Gastroesophageal sphincter (tissue), 4 donors: ENCODE measurements around the gene ELMO1. TPM values are rescaled to one million over a fixed set of nuclear protein-coding genes. Genes with fewer than 3 reads are reported as not detected.

Experiments used
- ATAC-seq: fragments of 150-250 bp; one replicate; pipeline ENCODE4 v1.9.1; 2016; ENCODE audit warnings: mild to moderate bottlenecking, moderate library complexity
- H3K27ac ChIP-seq, 4 donors: fragments of 200-600 bp; sonication (generic) in 3 of 4; 1 replicate in 3 of 4; 2 replicates in 1 of 4; pipeline ENCODE4 v1.5.1; 2016 to 2019
- H3K27me3 ChIP-seq: fragments of 200-600 bp; sonication (generic); one replicate; pipeline ENCODE4 v1.5.1; 2019
- H3K36me3 ChIP-seq, 2 donors: fragments of 200-600 bp; sonication (generic); one replicate each; pipeline ENCODE4 v1.5.1; 2019; ENCODE audit warnings: control low read depth in 1 of 2
- H3K4me1 ChIP-seq, 3 donors: fragments of 200-600 bp; sonication (generic); 1 replicate in 2 of 3; 2 replicates in 1 of 3; pipeline ENCODE4 v1.5.1; 2016 to 2019; ENCODE audit warnings: control low read depth in 2 of 3
- H3K4me3 ChIP-seq, 2 donors: fragments of 200-600 bp; sonication (generic); one replicate each; pipeline ENCODE4 v1.5.1; 2019; ENCODE audit warnings: mild to moderate bottlenecking in 1 of 2, moderate library complexity in 1 of 2
- H3K9me3 ChIP-seq, 3 donors: fragments of 200-600 bp; sonication (generic); one replicate each; pipeline ENCODE4 v1.5.1; 2017 to 2019; ENCODE audit warnings: control low read depth in 2 of 3
- EP300 ChIP-seq: sonication (generic); formaldehyde crosslinking; IDR thresholded peaks from one replicate; pipeline ENCODE4 v1.6.1; 2017; ENCODE audit warnings: antibody characterized with exemption, mild to moderate bottlenecking
- POLR2A ChIP-seq, 2 donors: fragments of 450-650 bp; IDR thresholded peaks; one replicate each; pipeline ENCODE4 v1.6.1; 2017; ENCODE audit warnings: antibody characterized with exemption in 2 of 2, mild to moderate bottlenecking in 2 of 2, moderate library complexity in 1 of 2
- POLR2AphosphoS5 ChIP-seq: sonication (generic); formaldehyde crosslinking; IDR thresholded peaks from one replicate; pipeline ENCODE4 v1.6.1; 2017; ENCODE audit warnings: antibody characterized with exemption
- WGBS, 2 donors: methylation state at CpG; one replicate each; pipeline ENCODE4 v1.1.5; 2018; ENCODE audit warnings: low coverage in 1 of 2; 5-methylcytosine and 5-hydroxymethylcytosine counted together
- total RNA-seq, 4 donors: library from RNA; depleted of rRNA; stranded (reverse); fragments of >200 nt; gene quantifications; one replicate each; pipeline ENCODE4 v1.1.0, GENCODE V29; 2016
- TF ChIP-seq, protein P1 (sequence below), 4 experiments: fragments of 200-600 bp in 2 of 4; fragments of 450-650 bp in 2 of 4; sonication (generic) in 1 of 4; IDR thresholded peaks; one replicate each; pipeline ENCODE4 v1.5.1; 2017 to 2019; ENCODE audit warnings: antibody characterized with exemption in 4 of 4, mild to moderate bottlenecking in 2 of 4, moderate library complexity in 2 of 4

The ELMO1 gene
- total RNA-seq, 4 donors from 2014 or later = 22.1 to 54.0 (median 42.7) TPM

DNA sequence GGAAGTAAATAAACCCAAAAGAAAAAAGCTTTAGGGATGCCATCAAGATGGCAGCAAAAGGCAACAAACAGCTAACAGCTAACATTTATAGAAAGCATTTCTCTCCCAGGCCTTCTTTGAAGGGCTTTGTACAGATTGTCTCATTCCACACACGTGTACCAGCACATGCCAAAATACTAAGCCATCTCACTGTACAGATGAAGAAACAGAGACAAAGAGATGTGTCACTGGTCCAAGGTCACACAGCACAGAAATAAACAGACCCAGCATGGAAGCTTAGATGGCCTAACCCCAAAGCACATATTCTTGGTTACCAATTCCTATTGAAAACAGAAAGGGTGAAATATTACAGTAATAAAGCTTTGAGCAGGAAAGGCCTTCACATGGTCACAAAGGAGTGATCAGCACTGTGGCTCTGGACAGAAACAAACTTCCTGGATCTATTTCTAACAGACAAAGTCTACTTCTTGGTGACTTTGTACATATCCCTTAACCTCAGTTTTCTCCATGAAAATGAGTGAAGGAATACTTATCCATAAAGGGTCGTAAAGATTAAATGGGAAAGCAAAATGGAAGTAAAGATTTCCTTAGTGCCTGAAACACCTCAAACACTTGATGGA is 346.0 kb downstream of the ELMO1 start:
- no peaks in the 10 kb centered on the region for H3K36me3 ChIP-seq
- no peaks in the 10 kb centered on the region for H3K9me3 ChIP-seq
- no peak overlapping the region for H3K27ac ChIP-seq
- TF ChIP-seq EP300 (no peak), POLR2AphosphoS5 (no peak), POLR2A (IDR thresholded peaks at IDR 0.05) (no peak)
- TF ChIP-seq, protein P1, sequence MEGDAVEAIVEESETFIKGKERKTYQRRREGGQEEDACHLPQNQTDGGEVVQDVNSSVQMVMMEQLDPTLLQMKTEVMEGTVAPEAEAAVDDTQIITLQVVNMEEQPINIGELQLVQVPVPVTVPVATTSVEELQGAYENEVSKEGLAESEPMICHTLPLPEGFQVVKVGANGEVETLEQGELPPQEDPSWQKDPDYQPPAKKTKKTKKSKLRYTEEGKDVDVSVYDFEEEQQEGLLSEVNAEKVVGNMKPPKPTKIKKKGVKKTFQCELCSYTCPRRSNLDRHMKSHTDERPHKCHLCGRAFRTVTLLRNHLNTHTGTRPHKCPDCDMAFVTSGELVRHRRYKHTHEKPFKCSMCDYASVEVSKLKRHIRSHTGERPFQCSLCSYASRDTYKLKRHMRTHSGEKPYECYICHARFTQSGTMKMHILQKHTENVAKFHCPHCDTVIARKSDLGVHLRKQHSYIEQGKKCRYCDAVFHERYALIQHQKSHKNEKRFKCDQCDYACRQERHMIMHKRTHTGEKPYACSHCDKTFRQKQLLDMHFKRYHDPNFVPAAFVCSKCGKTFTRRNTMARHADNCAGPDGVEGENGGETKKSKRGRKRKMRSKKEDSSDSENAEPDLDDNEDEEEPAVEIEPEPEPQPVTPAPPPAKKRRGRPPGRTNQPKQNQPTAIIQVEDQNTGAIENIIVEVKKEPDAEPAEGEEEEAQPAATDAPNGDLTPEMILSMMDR (IDR thresholded peaks at IDR 0.05) = no peak
- 89 to 91% methylated on average over 1 to 2 of the region's 2 CpGs for WGBS, 2 donors
- no peaks in the 10 kb centered on the region for H3K27me3 ChIP-seq
- H3K4me3 ChIP-seq = no peak overlapping the region
- ATAC-seq = no peak
- H3K4me1 ChIP-seq = peaks cover 0 to 14% (median 0%) of the 10 kb centered on the region in 3 donors

DNA sequence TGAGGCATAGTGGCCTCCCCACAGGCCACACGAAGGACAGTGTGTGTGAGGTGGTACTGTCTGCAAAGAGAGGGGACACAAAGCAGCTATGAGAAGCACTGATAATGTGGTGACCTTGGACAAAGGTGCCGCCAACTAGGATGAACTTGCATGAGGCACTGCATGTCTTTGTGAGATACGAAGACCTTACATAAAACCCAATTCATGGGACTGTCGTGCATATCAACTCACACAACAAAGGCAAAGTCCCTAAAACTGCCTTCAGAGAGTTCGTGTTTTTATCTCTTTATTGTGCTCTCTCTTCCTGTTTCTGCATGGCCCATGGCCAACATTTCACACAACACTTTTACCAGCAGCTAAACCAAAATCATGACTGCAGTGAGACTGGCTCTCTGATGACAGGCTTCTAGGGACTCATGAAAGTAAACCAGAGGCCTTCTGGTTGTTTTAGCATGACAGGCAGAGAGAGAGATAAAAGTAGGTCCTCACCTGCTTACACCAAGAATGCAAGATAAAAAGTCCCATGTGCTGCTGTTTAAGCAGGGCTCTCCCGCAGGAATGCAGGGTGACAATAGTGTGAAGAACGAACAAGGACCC is 347.8 kb downstream of the ELMO1 start:
- no peak overlapping the region for H3K27ac ChIP-seq
- ATAC-seq = no peak
- 57 to 64% methylated on average over 4 to 6 of the region's 7 CpGs for WGBS, 2 donors
- no peak for TF ChIP-seq POLR2A (IDR thresholded peaks at IDR 0.05)
- TF ChIP-seq EP300 = no peak
- TF ChIP-seq, protein P1 (IDR thresholded peaks at IDR 0.05) = no peak
- TF ChIP-seq POLR2AphosphoS5 = no peak
- H3K36me3 ChIP-seq = peaks cover 0 to 3% of the 10 kb centered on the region in 2 donors
- H3K9me3 ChIP-seq = no peaks in the 10 kb centered on the region
- no peaks in the 10 kb centered on the region for H3K27me3 ChIP-seq
- H3K4me1 ChIP-seq = peaks cover 0 to 14% (median 0%) of the 10 kb centered on the region in 3 donors
- H3K4me3 ChIP-seq = no peak overlapping the region

GRCh38 chr7:37098762-37099161 is 349.9 kb downstream of the ELMO1 start:
- no peak for ATAC-seq
- Histone ChIP-seq H3K9me3 (no peaks in the 10 kb centered on the region), H3K27ac (no peak overlapping the region), H3K27me3 (no peaks in the 10 kb centered on the region), H3K4me1 (peaks cover 0 to 15% (median 0%) of the 10 kb centered on the region in 3 donors), H3K4me3 (no peak overlapping the region), H3K36me3 (peaks cover 0 to 6% of the 10 kb centered on the region in 2 donors)
- TF ChIP-seq POLR2AphosphoS5 = no peak
- TF ChIP-seq EP300 = no peak
- TF ChIP-seq, protein P1 (IDR thresholded peaks at IDR 0.05) = no peak
- no peak for TF ChIP-seq POLR2A (IDR thresholded peaks at IDR 0.05)
- WGBS, 2 donors = 69 to 76% methylated on average over 2 of the region's 2 CpGs

GRCh38 chr7:37097983-37098382 is 350.7 kb downstream of the ELMO1 start:
- Histone ChIP-seq H3K4me3 (no peak overlapping the region), H3K27ac (no peak overlapping the region), H3K36me3 (peaks cover 0 to 6% of the 10 kb centered on the region in 2 donors), H3K27me3 (no peaks in the 10 kb centered on the region), H3K9me3 (no peaks in the 10 kb centered on the region), H3K4me1 (peaks cover 0 to 23% (median 0%) of the 10 kb centered on the region in 3 donors)
- TF ChIP-seq EP300 (no peak), POLR2A (IDR thresholded peaks at IDR 0.05) (no peak), POLR2AphosphoS5 (no peak)
- ATAC-seq = no peak
- WGBS, 2 donors = 45 to 100% methylated on average over 1 of the region's 1 CpG

GRCh38 chr7:37097276-37097675 is 351.4 kb downstream of the ELMO1 start:
- Histone ChIP-seq H3K9me3 (no peaks in the 10 kb centered on the region), H3K4me3 (no peak overlapping the region), H3K36me3 (peaks cover 0 to 6% of the 10 kb centered on the region in 2 donors), H3K27me3 (no peaks in the 10 kb centered on the region), H3K27ac (no peak overlapping the region), H3K4me1 (peaks cover 0 to 30% (median 0%) of the 10 kb centered on the region in 3 donors)
- ATAC-seq = no peak
- TF ChIP-seq POLR2AphosphoS5 (no peak), POLR2A (IDR thresholded peaks at IDR 0.05) (no peak), EP300 (no peak)
- TF ChIP-seq, protein P1 (IDR thresholded peaks at IDR 0.05) = no peak
- WGBS, 2 donors = 76 to 91% methylated on average over 4 to 7 of the region's 8 CpGs
